Endodermal cell (in vitro differentiated cells): ENCODE results near the gene SCARF2. TPM values are rescaled to one million over a fixed set of nuclear protein-coding genes. Genes with fewer than 3 reads are reported as not detected.

Experiments
- DNase-seq: peaks from one replicate; pipeline ENCODE4 v3.0.0-alpha.2; 2017
- H3K27ac ChIP-seq: 2 replicates; pipeline ENCODE4 v1.5.1; 2013; ENCODE audit warnings: mild to moderate bottlenecking, low read depth, low read length, moderate library complexity
- H3K27me3 ChIP-seq: 2 replicates; pipeline ENCODE4 v1.6.1; 2013; ENCODE audit warnings: mild to moderate bottlenecking, low read length, moderate library complexity; ENCODE audit not compliant: insufficient read depth, control insufficient read depth, poor library complexity, severe bottlenecking
- H3K36me3 ChIP-seq: 2 replicates; pipeline ENCODE4 v1.7.0; 2013; ENCODE audit warnings: mild to moderate bottlenecking, low read length, moderate library complexity; ENCODE audit not compliant: control insufficient read depth, insufficient read depth
- H3K4me1 ChIP-seq: one replicate; pipeline ENCODE4 v1.7.0; 2013; ENCODE audit warnings: low read length; ENCODE audit not compliant: control insufficient read depth, insufficient read depth
- H3K4me3 ChIP-seq: 2 replicates; pipeline ENCODE4 v1.5.1; 2013; ENCODE audit warnings: mild to moderate bottlenecking, low read length, moderate library complexity
- H3K9ac ChIP-seq: 2 replicates; pipeline ENCODE4 v1.6.1; 2013; ENCODE audit warnings: mild to moderate bottlenecking, low read length, moderate library complexity; ENCODE audit not compliant: poor library complexity, severe bottlenecking; ENCODE audit errors: extremely low read depth
- H3K9me3 ChIP-seq: 2 replicates; pipeline ENCODE4 v1.6.1; 2013; ENCODE audit warnings: mild to moderate bottlenecking, low read length, moderate library complexity; ENCODE audit not compliant: control insufficient read depth
- H3K27ac Mint-ChIP-seq: 2 replicates; pipeline ENCODE4 v1.8.0; 2020; ENCODE audit warnings: mixed read lengths
- H3K27me3 Mint-ChIP-seq: 2 replicates; pipeline ENCODE4 v1.8.0; 2021; ENCODE audit warnings: mild to moderate bottlenecking, mixed read lengths; ENCODE audit not compliant: insufficient read depth
- H3K36me3 Mint-ChIP-seq: 2 replicates; pipeline ENCODE4 v1.8.0; 2020; ENCODE audit warnings: low read depth, mixed read lengths
- H3K4me1 Mint-ChIP-seq: 2 replicates; pipeline ENCODE4 v1.8.0; 2020; ENCODE audit warnings: mixed read lengths
- H3K4me3 Mint-ChIP-seq: 2 replicates; pipeline ENCODE4 v1.8.0; 2020; ENCODE audit warnings: mild to moderate bottlenecking, moderate library complexity, mixed read lengths
- H3K9me3 Mint-ChIP-seq: 2 replicates; pipeline ENCODE4 v1.8.0; 2020; ENCODE audit warnings: mild to moderate bottlenecking, mixed read lengths
- WGBS, 2 experiments: methylation state at CpG; one replicate each; pipeline versions ENCODE4 v1.1.5 to v1.1.7; 2013; ENCODE audit warnings: missing lambda C conversion rate in 2 of 2, mixed read lengths in 1 of 2; ENCODE audit not compliant: insufficient coverage in 1 of 2, insufficient read length in 1 of 2; 5-methylcytosine and 5-hydroxymethylcytosine counted together
- total RNA-seq, 2 donors: library from RNA; stranded (reverse); fragmentation: NEBNext Ultra II Directional in 1 of 2; extraction: Animal tissue kit (Norgen Biotek cat#: 25700) in 1 of 2; gene quantifications; 2 replicates in 1 of 2; 3 replicates in 1 of 2; pipeline ENCODE4 v1.2.1, GENCODE V29; 2021
- TF ChIP-seq, protein P1 (sequence below): fragments of 200-600 bp; sonication (generic); conservative IDR thresholded peaks from 2 replicates; pipeline ENCODE4 v1.5.0; 2021; ENCODE audit warnings: antibody characterized with exemption, mild to moderate bottlenecking

The SCARF2 gene
- total RNA-seq, 2 donors from 2014 or later, result 19.8 to 20.3 TPM

DNA sequence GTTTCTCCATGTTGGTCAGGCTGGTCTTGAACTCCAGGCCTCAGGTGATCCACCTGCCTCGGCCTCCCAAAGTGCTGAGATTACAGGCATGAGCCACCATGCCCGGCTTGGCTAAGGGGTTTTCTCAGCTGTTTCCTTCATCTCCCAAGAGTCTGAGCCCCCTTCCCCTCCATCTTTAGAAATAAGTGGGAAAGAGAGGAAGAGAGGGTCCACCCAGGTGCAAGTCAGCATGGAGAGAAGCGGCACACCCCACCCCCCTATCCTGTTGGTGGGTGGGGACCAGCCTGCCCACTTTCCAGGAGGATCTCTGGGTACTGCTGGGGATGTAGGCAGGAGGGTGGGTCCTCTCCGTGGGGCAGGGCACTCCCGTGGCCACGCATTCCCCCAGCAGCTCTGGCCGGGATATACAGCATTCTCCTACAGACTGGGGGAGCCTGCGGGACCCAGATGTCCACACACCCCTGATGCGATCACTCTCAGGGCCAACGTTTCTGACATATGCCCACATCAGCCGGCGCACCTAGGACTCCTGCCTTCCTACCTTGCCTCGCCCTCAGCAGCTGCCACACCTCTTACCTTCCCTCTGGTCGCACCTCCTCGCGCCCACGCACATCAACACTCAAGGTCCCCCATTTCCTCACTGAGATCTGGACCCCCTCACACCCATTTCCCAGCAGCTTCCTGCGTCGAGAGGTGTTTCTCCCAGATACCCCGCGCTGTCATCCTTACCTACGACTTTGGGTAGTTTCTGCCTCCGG, 8.9 kb downstream of the SCARF2 start:
- peaks cover 43% of the 10 kb centered on the region for H3K27me3 ChIP-seq
- no peak for DNase-seq

DNA sequence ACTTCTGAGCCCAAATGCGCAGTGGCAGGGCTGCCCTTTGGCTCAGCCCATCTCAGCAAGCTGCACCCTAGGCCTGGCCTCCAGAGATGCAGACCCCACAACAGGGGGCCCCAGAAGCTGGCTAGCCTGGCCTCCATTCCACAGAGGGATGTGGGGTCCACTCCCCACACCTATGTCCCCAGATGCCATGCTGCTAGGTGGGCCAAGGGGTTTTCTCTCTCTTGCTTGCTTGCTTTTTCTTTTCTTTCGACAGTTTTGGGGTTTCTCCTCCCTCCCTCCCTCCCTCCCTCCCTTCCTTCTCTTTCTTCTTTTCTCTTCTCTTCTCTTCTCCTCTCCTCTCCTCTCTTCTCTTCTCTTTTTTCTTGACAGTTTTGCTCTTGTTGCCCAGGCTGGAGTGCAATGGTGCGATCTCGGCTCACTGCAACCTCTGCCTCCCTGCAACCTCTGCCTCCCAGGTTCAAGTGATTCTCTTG, 9.6 kb downstream of the SCARF2 start:
- peaks cover 36% of the 10 kb centered on the region for H3K27me3 ChIP-seq
- no peak overlapping the region for H3K9ac ChIP-seq
- Mint-ChIP-seq H3K27ac (no peak overlapping the region), H3K36me3 (peaks cover 23% of the 10 kb centered on the region), H3K9me3 (no peaks in the 10 kb centered on the region), H3K4me1 (peaks cover 9% of the 10 kb centered on the region), H3K4me3 (no peak overlapping the region), H3K27me3 (peaks cover 36% of the 10 kb centered on the region)
- TF ChIP-seq, protein P1, sequence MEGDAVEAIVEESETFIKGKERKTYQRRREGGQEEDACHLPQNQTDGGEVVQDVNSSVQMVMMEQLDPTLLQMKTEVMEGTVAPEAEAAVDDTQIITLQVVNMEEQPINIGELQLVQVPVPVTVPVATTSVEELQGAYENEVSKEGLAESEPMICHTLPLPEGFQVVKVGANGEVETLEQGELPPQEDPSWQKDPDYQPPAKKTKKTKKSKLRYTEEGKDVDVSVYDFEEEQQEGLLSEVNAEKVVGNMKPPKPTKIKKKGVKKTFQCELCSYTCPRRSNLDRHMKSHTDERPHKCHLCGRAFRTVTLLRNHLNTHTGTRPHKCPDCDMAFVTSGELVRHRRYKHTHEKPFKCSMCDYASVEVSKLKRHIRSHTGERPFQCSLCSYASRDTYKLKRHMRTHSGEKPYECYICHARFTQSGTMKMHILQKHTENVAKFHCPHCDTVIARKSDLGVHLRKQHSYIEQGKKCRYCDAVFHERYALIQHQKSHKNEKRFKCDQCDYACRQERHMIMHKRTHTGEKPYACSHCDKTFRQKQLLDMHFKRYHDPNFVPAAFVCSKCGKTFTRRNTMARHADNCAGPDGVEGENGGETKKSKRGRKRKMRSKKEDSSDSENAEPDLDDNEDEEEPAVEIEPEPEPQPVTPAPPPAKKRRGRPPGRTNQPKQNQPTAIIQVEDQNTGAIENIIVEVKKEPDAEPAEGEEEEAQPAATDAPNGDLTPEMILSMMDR, result no peak
- no peak overlapping the region for H3K4me3 ChIP-seq
- H3K36me3 ChIP-seq, result peaks cover 33% of the 10 kb centered on the region
- WGBS, 2 experiments, result 96 to 100% methylated on average over 3 to 4 of the region's 4 CpGs
- DNase-seq, result no peak
- H3K9me3 ChIP-seq, result no peaks in the 10 kb centered on the region
- H3K27ac ChIP-seq, result no peak overlapping the region
- H3K4me1 ChIP-seq, result no peaks in the 10 kb centered on the region

More for the DNA sequence above, 8.9 kb downstream of the SCARF2 start:
- no peak overlapping the region for H3K9ac ChIP-seq
- Mint-ChIP-seq H3K4me3 (no peak overlapping the region), H3K27me3 (peaks cover 40% of the 10 kb centered on the region), H3K36me3 (peaks cover 23% of the 10 kb centered on the region), H3K27ac (no peak overlapping the region), H3K4me1 (peaks cover 7% of the 10 kb centered on the region), H3K9me3 (no peaks in the 10 kb centered on the region)
- no peaks in the 10 kb centered on the region for H3K9me3 ChIP-seq
- no peak overlapping the region for H3K27ac ChIP-seq
- H3K4me3 ChIP-seq, result no peak overlapping the region
- H3K36me3 ChIP-seq, result peaks cover 33% of the 10 kb centered on the region
- 84 to 89% methylated on average over 17 to 22 of the region's 23 CpGs for WGBS, 2 experiments
- H3K4me1 ChIP-seq, result no peaks in the 10 kb centered on the region
- TF ChIP-seq, protein P1, result no peak

DNA sequence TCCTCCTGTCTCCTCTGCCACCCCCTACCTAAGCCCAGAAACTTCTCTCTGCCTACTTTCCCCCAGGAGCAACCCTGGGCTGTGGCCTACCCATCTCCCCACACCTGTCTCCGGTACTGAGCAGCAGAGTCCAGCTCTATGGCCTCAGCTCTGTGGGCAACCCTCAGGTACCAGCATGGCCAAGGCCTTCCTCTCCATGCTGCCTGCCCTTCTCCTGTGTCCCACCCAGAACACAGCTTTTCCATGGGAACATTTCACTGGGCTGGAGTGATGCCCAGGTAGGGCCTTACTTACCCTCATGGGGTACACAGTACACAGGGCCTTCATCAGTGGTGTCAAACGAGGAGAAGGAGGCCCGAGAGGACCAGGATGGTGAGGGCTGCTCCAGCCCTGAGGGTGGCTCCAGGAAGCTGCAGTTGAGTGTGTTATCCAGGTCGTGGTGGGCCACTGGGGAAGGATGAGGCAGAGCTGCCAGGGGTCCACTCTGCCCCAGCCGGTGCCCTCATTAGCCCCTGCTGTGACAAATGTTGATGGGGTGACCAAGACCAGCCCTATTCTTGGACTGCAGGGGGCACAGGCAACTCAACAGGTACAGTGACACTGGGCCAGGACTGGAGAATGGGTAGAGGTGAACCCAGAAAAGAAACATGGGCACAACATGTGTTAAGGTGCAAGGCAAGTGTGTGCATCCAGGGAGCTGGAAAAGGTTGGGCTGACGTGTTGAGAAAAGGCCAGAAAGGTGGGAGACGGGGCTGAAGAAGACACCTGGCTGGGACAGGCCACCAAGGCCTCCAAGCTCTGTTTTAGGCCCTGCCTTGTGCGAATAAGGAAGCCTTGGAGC, 10.3 kb downstream of the SCARF2 start:
- H3K4me1 Mint-ChIP-seq, result peaks cover 9% of the 10 kb centered on the region
- H3K27ac ChIP-seq, result no peak overlapping the region
- no peaks in the 10 kb centered on the region for H3K9me3 Mint-ChIP-seq
- peaks cover 30% of the 10 kb centered on the region for H3K27me3 ChIP-seq
- H3K36me3 Mint-ChIP-seq, result peaks cover 23% of the 10 kb centered on the region
- no peak overlapping the region for H3K27ac Mint-ChIP-seq
- TF ChIP-seq, protein P1, result no peak
- H3K9me3 ChIP-seq, result no peaks in the 10 kb centered on the region
- no peak overlapping the region for H3K4me3 Mint-ChIP-seq
- no peak for DNase-seq
- H3K36me3 ChIP-seq, result peaks cover 33% of the 10 kb centered on the region
- WGBS, 2 experiments, result 88 to 93% methylated on average over 3 to 8 of the region's 8 CpGs
- H3K4me3 ChIP-seq, result no peak overlapping the region
- H3K9ac ChIP-seq, result no peak overlapping the region
- H3K27me3 Mint-ChIP-seq, result peaks cover 30% of the 10 kb centered on the region
- H3K4me1 ChIP-seq, result no peaks in the 10 kb centered on the region
